ENCODE data around the gene SFXN2. TPM values are rescaled to one million over a fixed set of nuclear protein-coding genes. Genes with fewer than 3 reads are reported as not detected.

Gene SFXN2
- total and polyA plus RNA-seq, 4 donors: 6.9 to 14.6 (median 8.9) TPM

Other genes starting within 250 kb of the SFXN2 start
- gene ACTR1A, start 211.9 kb upstream of the SFXN2 start, total RNA-seq: 100 to 1,000 TPM; 113 to 134 TPM
- 100 to 1,000 TPM; 175 to 177 TPM for gene ACTR1A, start 211.9 kb upstream of the SFXN2 start, polyA plus RNA-seq (ENCODE audit: insufficient read length in 2 of 2)
- 10 to 100 TPM in 1 of 2 donors, 1 to 10 TPM in 1; 6.8 to 11.0 TPM for gene SUFU, start 210.7 kb upstream of the SFXN2 start, total RNA-seq
- gene SUFU, start 210.7 kb upstream of the SFXN2 start, polyA plus RNA-seq (ENCODE audit: insufficient read length in 2 of 2): 10 to 100 TPM; 24.8 to 27.0 TPM
- gene TRIM8, start 70.2 kb upstream of the SFXN2 start, total RNA-seq: 10 to 100 TPM; 42.2 to 59.8 TPM
- 100 to 1,000 TPM; 144 to 156 TPM for gene TRIM8, start 70.2 kb upstream of the SFXN2 start, polyA plus RNA-seq (ENCODE audit: insufficient read length in 2 of 2)
- gene ARL3, start 239 bp upstream of the SFXN2 start, total RNA-seq: 10 to 100 TPM; 22.6 to 23.2 TPM
- gene ARL3, start 239 bp upstream of the SFXN2 start, polyA plus RNA-seq (ENCODE audit: insufficient read length in 2 of 2): 10 to 100 TPM; 57.9 to 61.1 TPM
- 10 to 100 TPM; 39.8 to 55.1 TPM for gene WBP1L, start 29.3 kb downstream of the SFXN2 start, total RNA-seq
- gene WBP1L, start 29.3 kb downstream of the SFXN2 start, polyA plus RNA-seq (ENCODE audit: insufficient read length in 2 of 2): 10 to 100 TPM; 45.6 to 52.8 TPM
- gene CYP17A1, start 122.8 kb downstream of the SFXN2 start, total RNA-seq: under 1 TPM; 0.44 to 0.79 TPM
- gene CYP17A1, start 122.8 kb downstream of the SFXN2 start, polyA plus RNA-seq (ENCODE audit: insufficient read length in 2 of 2): under 1 TPM; 0.63 to 0.66 TPM
- 10 to 100 TPM; 46.2 to 49.3 TPM for gene BORCS7, start 139.6 kb downstream of the SFXN2 start, total RNA-seq
- 10 to 100 TPM; 46.8 to 65.1 TPM for gene BORCS7, start 139.6 kb downstream of the SFXN2 start, polyA plus RNA-seq (ENCODE audit: insufficient read length in 2 of 2)
- gene AS3MT, start 154.8 kb downstream of the SFXN2 start, total RNA-seq: 10 to 100 TPM in 1 of 2 donors, 1 to 10 TPM in 1; 7.8 to 10.7 TPM
- gene AS3MT, start 154.8 kb downstream of the SFXN2 start, polyA plus RNA-seq (ENCODE audit: insufficient read length in 2 of 2): 10 to 100 TPM; 11.1 to 11.8 TPM
- gene CNNM2, start 203.7 kb downstream of the SFXN2 start, total RNA-seq: 10 to 100 TPM in 1 of 2 donors, 1 to 10 TPM in 1; 9.5 to 13.0 TPM
- 10 to 100 TPM; 12.6 to 13.8 TPM for gene CNNM2, start 203.7 kb downstream of the SFXN2 start, polyA plus RNA-seq (ENCODE audit: insufficient read length in 2 of 2)